Measurements from ENCODE around the gene NEDD8. TPM values are rescaled to one million over a fixed set of nuclear protein-coding genes. Genes with fewer than 3 reads are reported as not detected.

The NEDD8 gene
- total RNA-seq, 3 donors from 2014 or later (not counting 1 experiment from before 2014, with no cell fraction given): 93.6 to 109 (median 95.9) TPM

- Histone ChIP-seq H3K36me3 (ENCODE audit: control insufficient read depth, insufficient read depth, low read length) (no peaks in the 10 kb centered on the region), H3K4me3 (ENCODE audit: low read length) (no peak overlapping the region), H3K9me3 (ENCODE audit: control insufficient read depth, insufficient read depth, low read length) (no peaks in the 10 kb centered on the region), H3K27ac (ENCODE audit: low read length) (no peak overlapping the region), H3K4me1 (ENCODE audit: control insufficient read depth, insufficient read depth, low read length) (peaks cover 44% of the 10 kb centered on the region), H3K27me3 (ENCODE audit: control insufficient read depth, insufficient read depth, low read length) (no peaks in the 10 kb centered on the region)
- ATAC-seq (no peak), DNase-seq (no peak)
- H3K36me3 Mint-ChIP-seq: no peaks in the 10 kb centered on the region
- peak overlapping the region in 1 of 2 donors; percentile 34 for H3K27ac Mint-ChIP-seq
- no peak overlapping the region for H3K4me3 Mint-ChIP-seq
- H3K4me1 Mint-ChIP-seq: peaks cover 29 to 33% of the 10 kb centered on the region in 2 donors
- no peaks in the 10 kb centered on the region for H3K27me3 Mint-ChIP-seq (ENCODE audit: low read depth in 2 of 2)
- no peaks in the 10 kb centered on the region for H3K9me3 Mint-ChIP-seq
- 89% methylated on average over 6 of the region's 6 CpGs for WGBS (ENCODE audit: insufficient coverage)
- TF ChIP-seq CTCF (IDR thresholded peaks at IDR 0.05): no peak
- intact Hi-C loops (cut with micrococcal nuclease): no loop called here
These were observed 44.9 kb upstream of the NEDD8 start for GRCh38 chr14:24277071-24277470.

DNA sequence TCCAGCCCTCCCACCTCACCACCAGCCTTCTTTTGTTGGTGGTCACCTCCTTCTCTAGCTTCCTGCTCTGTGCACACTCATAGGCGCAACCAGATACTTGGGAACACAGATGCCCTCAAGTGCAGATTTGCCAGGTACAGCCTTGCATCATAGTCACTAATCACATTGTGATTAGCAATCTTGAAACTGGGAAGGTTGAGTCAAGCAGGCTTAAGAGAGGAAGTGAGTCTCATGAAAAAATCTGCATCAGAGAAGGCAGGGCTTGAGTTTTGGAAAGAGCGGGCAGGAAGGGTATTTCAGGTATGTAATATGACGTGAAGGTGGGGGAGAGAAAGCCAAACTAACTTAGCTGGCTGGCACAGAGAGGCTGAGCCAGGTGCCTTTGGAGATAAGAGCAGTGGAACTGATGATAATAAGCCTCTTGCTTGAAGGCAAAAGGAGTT is 42.0 kb upstream of the NEDD8 start:
- no peaks in the 10 kb centered on the region for H3K27me3 ChIP-seq (ENCODE audit: control insufficient read depth, insufficient read depth, low read length)
- H3K4me3 ChIP-seq (ENCODE audit: low read length): no peak overlapping the region
- WGBS (ENCODE audit: insufficient coverage): 58% methylated on average over 3 of the region's 3 CpGs
- peak overlapping the region; percentile 91 to 92 for H3K27ac Mint-ChIP-seq
- no peaks in the 10 kb centered on the region for H3K9me3 ChIP-seq (ENCODE audit: control insufficient read depth, insufficient read depth, low read length)
- TF ChIP-seq CTCF (IDR thresholded peaks at IDR 0.05): no peak
- no peak overlapping the region for H3K4me3 Mint-ChIP-seq
- no peaks in the 10 kb centered on the region for H3K27me3 Mint-ChIP-seq (ENCODE audit: low read depth in 2 of 2)
- peaks cover 29 to 32% of the 10 kb centered on the region in 2 donors for H3K4me1 Mint-ChIP-seq
- ATAC-seq (no peak), DNase-seq (peak in 1 of 2 donors; percentile 75)
- H3K9me3 Mint-ChIP-seq: no peaks in the 10 kb centered on the region
- H3K4me1 ChIP-seq (ENCODE audit: control insufficient read depth, insufficient read depth, low read length): peaks cover 44% of the 10 kb centered on the region
- intact Hi-C loops (cut with micrococcal nuclease): loop anchor here (5.0 kb wide), 2 partner anchors 42 to 398 kb away; partner anchors contain the start of genes GMPR2 and NEDD8
- no peaks in the 10 kb centered on the region for H3K36me3 Mint-ChIP-seq
- peaks cover 5% of the 10 kb centered on the region for H3K36me3 ChIP-seq (ENCODE audit: control insufficient read depth, insufficient read depth, low read length)
- peak overlapping the region; percentile 37 for H3K27ac ChIP-seq (ENCODE audit: low read length)

DNA sequence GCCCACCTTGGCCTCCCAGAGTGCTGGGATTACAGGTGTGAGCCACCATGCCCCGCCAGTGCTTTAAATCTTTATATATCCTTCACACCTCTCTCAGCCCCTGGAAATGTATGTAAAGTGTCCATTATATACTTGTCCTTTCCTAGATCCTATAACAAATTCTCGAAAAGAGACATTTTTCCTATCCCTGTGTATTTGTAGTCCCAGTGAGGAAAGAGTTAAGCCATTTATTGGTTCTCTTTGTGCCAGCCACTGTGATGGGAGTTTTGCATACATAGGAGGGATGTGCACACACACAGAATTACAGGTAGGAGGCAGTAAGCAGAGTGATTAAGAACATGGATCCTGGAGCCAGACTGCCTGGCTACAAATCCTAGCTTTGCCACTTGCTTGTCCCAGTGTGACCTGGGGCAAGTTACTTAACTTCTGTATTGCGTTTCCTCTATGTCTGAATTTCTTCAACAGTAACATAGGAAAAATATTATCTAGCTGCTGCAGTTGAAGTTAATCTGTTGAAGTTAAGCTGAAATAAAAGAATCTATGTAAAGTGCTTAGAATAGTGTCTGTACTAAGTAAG is 41.3 kb upstream of the NEDD8 start:
- Mint-ChIP-seq H3K4me3 (peak overlapping the region; percentile 35), H3K27me3 (ENCODE audit: low read depth in 2 of 2) (no peaks in the 10 kb centered on the region), H3K27ac (peak overlapping the region; percentile 91 to 92), H3K4me1 (peaks cover 28% of the 10 kb centered on the region in 2 donors), H3K9me3 (no peaks in the 10 kb centered on the region), H3K36me3 (no peaks in the 10 kb centered on the region)
- Histone ChIP-seq H3K4me3 (ENCODE audit: low read length) (no peak overlapping the region), H3K27me3 (ENCODE audit: control insufficient read depth, insufficient read depth, low read length) (no peaks in the 10 kb centered on the region), H3K9me3 (ENCODE audit: control insufficient read depth, insufficient read depth, low read length) (no peaks in the 10 kb centered on the region), H3K27ac (ENCODE audit: low read length) (peak overlapping the region; percentile 37), H3K4me1 (ENCODE audit: control insufficient read depth, insufficient read depth, low read length) (peaks cover 42% of the 10 kb centered on the region), H3K36me3 (ENCODE audit: control insufficient read depth, insufficient read depth, low read length) (peaks cover 5% of the 10 kb centered on the region)
- intact Hi-C loops (cut with micrococcal nuclease): loop anchor here (5.0 kb wide), 2 partner anchors 41 to 399 kb away; partner anchors contain the start of genes GMPR2 and NEDD8
- DNase-seq (peak in 1 of 2 donors; percentile 19), ATAC-seq (no peak)
- WGBS (ENCODE audit: insufficient coverage): 86% methylated on average over 1 of the region's 3 CpGs
- no peak for TF ChIP-seq CTCF (IDR thresholded peaks at IDR 0.05)
